Adrenal gland (tissue), 12 donors: ENCODE measurements around the gene THADA. TPM values are rescaled to one million over a fixed set of nuclear protein-coding genes. Genes with fewer than 3 reads are reported as not detected.

ENCODE experiments used
- DNase-seq, 7 donors: peaks; one replicate each; pipeline ENCODE4 v3.0.0-alpha.2; 2019 to 2020
- H3K27ac ChIP-seq, 5 donors: fragments of 200-600 bp; sonication (generic) in 4 of 5; 1 replicate in 3 of 5; 2 replicates in 2 of 5; pipeline versions ENCODE4 v1.5.1 to v1.8.0; 2016 to 2020; ENCODE audit warnings: mild to moderate bottlenecking in 1 of 5
- H3K27me3 ChIP-seq: fragments of 200-600 bp; 2 replicates; pipeline ENCODE4 v1.8.0; 2021
- H3K36me3 ChIP-seq, 2 donors: fragments of 200-600 bp; replicated peaks in 1 of 2; 1 replicate in 1 of 2; 2 replicates in 1 of 2; pipeline versions ENCODE4 v1.5.1 to v1.8.0; 2018 to 2022
- H3K4me1 ChIP-seq, 2 donors: fragments of 200-600 bp; replicated peaks in 1 of 2; 1 replicate in 1 of 2; 2 replicates in 1 of 2; pipeline versions ENCODE4 v1.5.1 to v1.8.0; 2018 to 2021
- H3K4me3 ChIP-seq, 4 donors: fragments of 200-600 bp; sonication (generic) in 3 of 4; one replicate each; pipeline ENCODE4 v1.5.1; 2016 to 2018
- H3K9me3 ChIP-seq, 3 donors: fragments of 200-600 bp; sonication (generic) in 1 of 3; replicated peaks in 1 of 3; 1 replicate in 2 of 3; 2 replicates in 1 of 3; pipeline versions ENCODE4 v1.5.1 to v1.8.0; 2016 to 2021
- POLR2A ChIP-seq, 2 donors: fragments of 450-650 bp; IDR thresholded peaks; one replicate each; pipeline ENCODE4 v1.6.1; 2017; ENCODE audit warnings: antibody characterized with exemption in 2 of 2, mild to moderate bottlenecking in 2 of 2, moderate library complexity in 1 of 2
- WGBS, 4 donors: extraction: QIAGEN DNeasy Blood & Tissue Kit in 2 of 4; methylation state at CpG; one replicate each; pipeline versions ENCODE4 v1.1.5 to v1.1.7; 2013 to 2017; 5-methylcytosine and 5-hydroxymethylcytosine counted together
- intact Hi-C, 2 donors: fragments of 100-400 bp; cut with DNase I; formaldehyde crosslinking; loops; one replicate each; pipeline versions ENCODE4 v1.14.1 to v1.15.0; 2022 to 2023
- polyA plus RNA-seq, 3 donors: library from polyadenylated mRNA; stranded (reverse); fragments of 200-250 nt in 2 of 3; fragments of 350-450 nt in 1 of 3; fragmentation: Illumina TruSeq in 1 of 3; extraction: RNeasy Lipid Tissue Mini Kit (QIAGEN cat#74804) in 1 of 3; gene quantifications; one replicate each; pipeline ENCODE4 v1.2.3, GENCODE V29; 2013 to 2014
- total RNA-seq, 9 donors: library from RNA; depleted of rRNA in 4 of 9; stranded (reverse); fragments of >200 nt in 4 of 9; fragments of 120-200 nt in 1 of 9; fragmentation: NEBNext Ultra II Directional in 1 of 9; extraction: Animal tissue kit (Norgen Biotek cat#: 25700) in 1 of 9; gene quantifications; one replicate each; pipeline versions ENCODE4 v1.1.0 to v1.2.4, GENCODE V29; 2013 to 2023
- TF ChIP-seq, protein P1 (sequence below), 6 experiments: fragments of 450-650 bp in 4 of 6; fragments of 200-600 bp in 2 of 6; sonication (generic) in 1 of 6; IDR thresholded peaks; 1 replicate in 5 of 6; 2 replicates in 1 of 6; pipeline versions ENCODE4 v1.5.1 to v1.8.0; 2016 to 2021; ENCODE audit warnings: antibody characterized with exemption in 6 of 6, mild to moderate bottlenecking in 2 of 6, moderate library complexity in 1 of 6
- donor health status: healthy with polysubstance abuse.
- donor health status: Bipolar disorder and iron deficiency.
- donor health status: DM: yes; HTN: yes; CAD: no.
- donor health status: DM: no; HTN: no; CAD: no.
- donor health status: DM: no; HTN: no; CAD: no.
- donor health status: DM: yes; HTN: yes; CAD: no.

The THADA gene
- total and polyA plus RNA-seq, 12 donors: 14.1 to 38.4 (median 25.4) TPM

GRCh38 chr2:43490252-43490786 lies 105.5 kb downstream of the THADA start:
- intact Hi-C loops: no loop called here
- Histone ChIP-seq H3K9me3 (no peaks in the 10 kb centered on the region), H3K4me3 (no peak overlapping the region), H3K36me3 (no peaks in the 10 kb centered on the region), H3K4me1 (peaks cover 0 to 31% of the 10 kb centered on the region in 2 donors), H3K27ac (no peak overlapping the region), H3K27me3 (no peaks in the 10 kb centered on the region)
- no peak for DNase-seq
- 81 to 94% (median 89%) methylated on average over 1 of the region's 1 CpG for WGBS, 4 donors
- no peak for TF ChIP-seq POLR2A (IDR thresholded peaks at IDR 0.05)
- TF ChIP-seq, protein P1, sequence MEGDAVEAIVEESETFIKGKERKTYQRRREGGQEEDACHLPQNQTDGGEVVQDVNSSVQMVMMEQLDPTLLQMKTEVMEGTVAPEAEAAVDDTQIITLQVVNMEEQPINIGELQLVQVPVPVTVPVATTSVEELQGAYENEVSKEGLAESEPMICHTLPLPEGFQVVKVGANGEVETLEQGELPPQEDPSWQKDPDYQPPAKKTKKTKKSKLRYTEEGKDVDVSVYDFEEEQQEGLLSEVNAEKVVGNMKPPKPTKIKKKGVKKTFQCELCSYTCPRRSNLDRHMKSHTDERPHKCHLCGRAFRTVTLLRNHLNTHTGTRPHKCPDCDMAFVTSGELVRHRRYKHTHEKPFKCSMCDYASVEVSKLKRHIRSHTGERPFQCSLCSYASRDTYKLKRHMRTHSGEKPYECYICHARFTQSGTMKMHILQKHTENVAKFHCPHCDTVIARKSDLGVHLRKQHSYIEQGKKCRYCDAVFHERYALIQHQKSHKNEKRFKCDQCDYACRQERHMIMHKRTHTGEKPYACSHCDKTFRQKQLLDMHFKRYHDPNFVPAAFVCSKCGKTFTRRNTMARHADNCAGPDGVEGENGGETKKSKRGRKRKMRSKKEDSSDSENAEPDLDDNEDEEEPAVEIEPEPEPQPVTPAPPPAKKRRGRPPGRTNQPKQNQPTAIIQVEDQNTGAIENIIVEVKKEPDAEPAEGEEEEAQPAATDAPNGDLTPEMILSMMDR (IDR thresholded peaks at IDR 0.05): no peak

- H3K9me3 ChIP-seq: no peaks in the 10 kb centered on the region
- 68 to 79% (median 71%) methylated on average over 3 of the region's 3 CpGs for WGBS, 4 donors
- no peak overlapping the region for H3K27ac ChIP-seq
- DNase-seq: no peak
- H3K27me3 ChIP-seq: no peaks in the 10 kb centered on the region
- TF ChIP-seq, protein P1 (IDR thresholded peaks at IDR 0.05): no peak
- no peak for TF ChIP-seq POLR2A (IDR thresholded peaks at IDR 0.05)
- intact Hi-C loops: loop anchor here (10.0 kb wide), 2 partner anchors 254 to 514 kb away; no protein-coding TSS in a partner anchor
- no peaks in the 10 kb centered on the region for H3K36me3 ChIP-seq
- peaks cover 0 to 47% of the 10 kb centered on the region in 2 donors for H3K4me1 ChIP-seq
- H3K4me3 ChIP-seq: no peak overlapping the region
These were observed 107.1 kb downstream of the THADA start for GRCh38 chr2:43488737-43489136.

DNA sequence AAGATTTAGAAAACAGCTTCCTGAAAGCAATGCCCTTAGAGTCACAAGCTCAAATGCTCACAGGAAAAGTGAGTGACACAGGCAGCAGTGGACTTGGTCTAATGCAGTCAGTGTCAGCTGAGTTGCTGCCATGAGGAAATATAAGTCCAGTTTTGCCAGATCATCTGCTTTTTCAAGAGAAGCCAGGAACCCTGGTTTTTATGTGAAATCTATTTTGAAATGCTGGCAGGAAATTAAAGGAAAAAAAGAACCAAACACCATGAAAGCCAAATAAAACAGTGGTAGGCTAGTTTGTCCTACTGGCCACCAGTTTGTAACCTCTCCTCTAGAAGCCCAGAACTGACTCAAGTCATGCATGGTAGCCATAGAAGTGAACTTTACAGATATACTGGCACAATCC lies 109.2 kb downstream of the THADA start:
- Histone ChIP-seq H3K9me3 (no peaks in the 10 kb centered on the region), H3K4me3 (no peak overlapping the region), H3K27me3 (no peaks in the 10 kb centered on the region), H3K4me1 (peaks cover 0 to 66% of the 10 kb centered on the region in 2 donors), H3K27ac (peak overlapping the region in 4 of 5 donors; percentile 7 to 73 (median 58)), H3K36me3 (no peaks in the 10 kb centered on the region)
- no peak for TF ChIP-seq POLR2A (IDR thresholded peaks at IDR 0.05)
- TF ChIP-seq, protein P1 (IDR thresholded peaks at IDR 0.05): no peak
- peak in 5 of 7 donors; percentile 32 to 60 (median 49) for DNase-seq
- intact Hi-C loops: loop anchor here (10.0 kb wide), 2 partner anchors 252 to 512 kb away; no protein-coding TSS in a partner anchor

GRCh38 chr2:43484323-43484930 lies 111.4 kb downstream of the THADA start:
- Histone ChIP-seq H3K9me3 (no peaks in the 10 kb centered on the region), H3K4me1 (peaks cover 0 to 58% of the 10 kb centered on the region in 2 donors), H3K27me3 (no peaks in the 10 kb centered on the region), H3K27ac (peak overlapping the region in 1 of 5 donors; percentile 19), H3K4me3 (no peak overlapping the region), H3K36me3 (no peaks in the 10 kb centered on the region)
- no peak for DNase-seq
- TF ChIP-seq, protein P1 (IDR thresholded peaks at IDR 0.05): peak; percentile 37 to 91 (median 74)
- TF ChIP-seq POLR2A (IDR thresholded peaks at IDR 0.05): no peak
- intact Hi-C loops: loop anchor here (5.0 to 10.0 kb wide), 3 partner anchors 250 to 510 kb away; no protein-coding TSS in a partner anchor
